ENCODE results near the gene PRPF8. TPM values are rescaled to one million over a fixed set of nuclear protein-coding genes. Genes with fewer than 3 reads are reported as not detected.

PRPF8 gene
- total and polyA plus RNA-seq, 10 of the 15 experiments (the other 5 are each of a cell fraction or from before 2014, with no cell fraction given) = 77.2 to 337 (median 162) TPM

DNA sequence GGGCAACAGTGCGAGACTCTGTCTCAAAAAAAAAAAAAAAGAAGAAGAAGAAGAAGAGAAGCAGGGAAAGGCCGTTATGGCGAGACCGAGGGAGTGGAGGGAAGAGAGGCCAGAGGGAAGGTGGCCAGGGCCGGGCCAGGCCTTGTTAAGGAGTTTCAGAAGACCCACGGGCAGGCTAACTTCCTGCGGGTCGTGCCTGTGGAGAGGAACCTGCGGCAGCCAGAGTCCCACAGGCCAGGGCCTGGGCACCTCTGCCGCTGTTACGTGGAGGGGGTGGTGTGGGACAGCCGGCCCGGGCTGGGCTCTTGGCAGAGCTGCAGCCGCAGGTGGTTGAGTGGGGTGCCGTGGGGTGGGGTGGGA lies 45.3 kb upstream of the PRPF8 start:
- ChIA-PET CTCF (interaction anchor here (1.6 to 2.0 kb wide), 2 partner anchors 8 to 10 kb away, joined by 6 to 7 read pairs; no protein-coding TSS in a partner anchor), POLR2A (no interaction called here), RAD21 (ENCODE audit: unreplicated experiment) (interaction anchor here (1.1 kb wide), 1 partner anchor 9 kb away, joined by 3 read pairs; no protein-coding TSS in a partner anchor), SMC1A (ENCODE audit: uncharacterized antibody, unreplicated experiment) (no interaction called here)
- H3K9me3 ChIP-seq (replicated peaks; ENCODE audit: control insufficient read depth, insufficient read depth, low read length) = no peaks in the 10 kb centered on the region
- no peaks in the 10 kb centered on the region for H4K20me1 ChIP-seq (ENCODE audit: control insufficient read depth, insufficient read depth)
- peaks cover 13% of the 10 kb centered on the region for H3K4me1 ChIP-seq (ENCODE audit: control insufficient read depth, insufficient read depth, low read length)
- H3K4me2 ChIP-seq (ENCODE audit: control insufficient read depth, insufficient read depth) = no peak overlapping the region
- H2AFZ ChIP-seq (ENCODE audit: control insufficient read depth, low read depth, low read length) = no peak overlapping the region
- H3K27me3 ChIP-seq (replicated peaks in 1 of 2; ENCODE audit: control insufficient read depth in 2 of 2, insufficient read depth in 2 of 2, low read length in 1 of 2) = no peaks in the 10 kb centered on the region
- intact Hi-C loops (cut with micrococcal nuclease; ENCODE audit: unreplicated experiment) = no loop called here
- no peak overlapping the region for H3K4me3 ChIP-seq
- H3K36me3 ChIP-seq (ENCODE audit: control insufficient read depth in 2 of 2, insufficient read depth in 2 of 2, low read length in 1 of 2) = peaks cover 3 to 5% of the 10 kb centered on the region in 2 experiments; a peak in 3 of 4 replicates
- BruUV-seq (replicated peaks) = no TSS peak
- WGBS (ENCODE audit: insufficient coverage, insufficient replicate concordance, low lambda C conversion rate, missing lambda C conversion rate) = 98% methylated on average over 10 of the region's 15 CpGs
- DNase-seq (ENCODE audit: low read depth, low spot score) (no peak), FAIRE-seq (no peak), ATAC-seq (no peak)
- H3K9ac ChIP-seq (ENCODE audit: control insufficient read depth, insufficient read depth, low read length) = no peak overlapping the region
- H3K27ac ChIP-seq (ENCODE audit: control insufficient read depth, insufficient read depth) = no peak overlapping the region
- peaks cover 14% of the 10 kb centered on the region for H3K79me2 ChIP-seq (ENCODE audit: control insufficient read depth, insufficient read depth, low read length)
- in situ Hi-C loops (cut with MboI) = no loop called here
- TF ChIP-seq FOXK2 (IDR thresholded peaks at IDR 0.05) (no peak), PAX5 (IDR thresholded peaks at IDR 0.05; ENCODE audit: borderline replicate concordance, low read depth, low read length) (no peak), KLF5 (IDR thresholded peaks at IDR 0.05; ENCODE audit: partially characterized antibody) (no peak), MYC (IDR thresholded peaks at IDR 0.05; ENCODE audit: insufficient read depth, insufficient read length, insufficient replicate concordance, low read length, severe bottlenecking) (no peak), RCOR1 (conservative IDR thresholded peaks at IDR 0.05; ENCODE audit: low read depth, low read length) (no peak), RFX5 (IDR thresholded peaks at IDR 0.05; ENCODE audit: low read depth, low read length) (no peak), STAT1 (conservative IDR thresholded peaks at IDR 0.05) (no peak), GATAD2B (conservative IDR thresholded peaks at IDR 0.05; ENCODE audit: low read depth) (no peak), IKZF2 (IDR thresholded peaks at IDR 0.05) (no peak), CBFB (IDR thresholded peaks at IDR 0.05; ENCODE audit: low read depth) (no peak), ATF7 (IDR thresholded peaks at IDR 0.05; ENCODE audit: low read depth) (no peak), POLR2A (IDR thresholded peaks at IDR 0.05; ENCODE audit: low read depth, low read length) (no peak)
- TF ChIP-seq, protein P1, sequence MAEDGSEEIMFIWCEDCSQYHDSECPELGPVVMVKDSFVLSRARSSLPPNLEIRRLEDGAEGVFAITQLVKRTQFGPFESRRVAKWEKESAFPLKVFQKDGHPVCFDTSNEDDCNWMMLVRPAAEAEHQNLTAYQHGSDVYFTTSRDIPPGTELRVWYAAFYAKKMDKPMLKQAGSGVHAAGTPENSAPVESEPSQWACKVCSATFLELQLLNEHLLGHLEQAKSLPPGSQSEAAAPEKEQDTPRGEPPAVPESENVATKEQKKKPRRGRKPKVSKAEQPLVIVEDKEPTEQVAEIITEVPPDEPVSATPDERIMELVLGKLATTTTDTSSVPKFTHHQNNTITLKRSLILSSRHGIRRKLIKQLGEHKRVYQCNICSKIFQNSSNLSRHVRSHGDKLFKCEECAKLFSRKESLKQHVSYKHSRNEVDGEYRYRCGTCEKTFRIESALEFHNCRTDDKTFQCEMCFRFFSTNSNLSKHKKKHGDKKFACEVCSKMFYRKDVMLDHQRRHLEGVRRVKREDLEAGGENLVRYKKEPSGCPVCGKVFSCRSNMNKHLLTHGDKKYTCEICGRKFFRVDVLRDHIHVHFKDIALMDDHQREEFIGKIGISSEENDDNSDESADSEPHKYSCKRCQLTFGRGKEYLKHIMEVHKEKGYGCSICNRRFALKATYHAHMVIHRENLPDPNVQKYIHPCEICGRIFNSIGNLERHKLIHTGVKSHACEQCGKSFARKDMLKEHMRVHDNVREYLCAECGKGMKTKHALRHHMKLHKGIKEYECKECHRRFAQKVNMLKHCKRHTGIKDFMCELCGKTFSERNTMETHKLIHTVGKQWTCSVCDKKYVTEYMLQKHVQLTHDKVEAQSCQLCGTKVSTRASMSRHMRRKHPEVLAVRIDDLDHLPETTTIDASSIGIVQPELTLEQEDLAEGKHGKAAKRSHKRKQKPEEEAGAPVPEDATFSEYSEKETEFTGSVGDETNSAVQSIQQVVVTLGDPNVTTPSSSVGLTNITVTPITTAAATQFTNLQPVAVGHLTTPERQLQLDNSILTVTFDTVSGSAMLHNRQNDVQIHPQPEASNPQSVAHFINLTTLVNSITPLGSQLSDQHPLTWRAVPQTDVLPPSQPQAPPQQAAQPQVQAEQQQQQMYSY (CRISPR knock-in tag; IDR thresholded peaks at IDR 0.05) = no peak
- TF ChIP-seq, protein P2, sequence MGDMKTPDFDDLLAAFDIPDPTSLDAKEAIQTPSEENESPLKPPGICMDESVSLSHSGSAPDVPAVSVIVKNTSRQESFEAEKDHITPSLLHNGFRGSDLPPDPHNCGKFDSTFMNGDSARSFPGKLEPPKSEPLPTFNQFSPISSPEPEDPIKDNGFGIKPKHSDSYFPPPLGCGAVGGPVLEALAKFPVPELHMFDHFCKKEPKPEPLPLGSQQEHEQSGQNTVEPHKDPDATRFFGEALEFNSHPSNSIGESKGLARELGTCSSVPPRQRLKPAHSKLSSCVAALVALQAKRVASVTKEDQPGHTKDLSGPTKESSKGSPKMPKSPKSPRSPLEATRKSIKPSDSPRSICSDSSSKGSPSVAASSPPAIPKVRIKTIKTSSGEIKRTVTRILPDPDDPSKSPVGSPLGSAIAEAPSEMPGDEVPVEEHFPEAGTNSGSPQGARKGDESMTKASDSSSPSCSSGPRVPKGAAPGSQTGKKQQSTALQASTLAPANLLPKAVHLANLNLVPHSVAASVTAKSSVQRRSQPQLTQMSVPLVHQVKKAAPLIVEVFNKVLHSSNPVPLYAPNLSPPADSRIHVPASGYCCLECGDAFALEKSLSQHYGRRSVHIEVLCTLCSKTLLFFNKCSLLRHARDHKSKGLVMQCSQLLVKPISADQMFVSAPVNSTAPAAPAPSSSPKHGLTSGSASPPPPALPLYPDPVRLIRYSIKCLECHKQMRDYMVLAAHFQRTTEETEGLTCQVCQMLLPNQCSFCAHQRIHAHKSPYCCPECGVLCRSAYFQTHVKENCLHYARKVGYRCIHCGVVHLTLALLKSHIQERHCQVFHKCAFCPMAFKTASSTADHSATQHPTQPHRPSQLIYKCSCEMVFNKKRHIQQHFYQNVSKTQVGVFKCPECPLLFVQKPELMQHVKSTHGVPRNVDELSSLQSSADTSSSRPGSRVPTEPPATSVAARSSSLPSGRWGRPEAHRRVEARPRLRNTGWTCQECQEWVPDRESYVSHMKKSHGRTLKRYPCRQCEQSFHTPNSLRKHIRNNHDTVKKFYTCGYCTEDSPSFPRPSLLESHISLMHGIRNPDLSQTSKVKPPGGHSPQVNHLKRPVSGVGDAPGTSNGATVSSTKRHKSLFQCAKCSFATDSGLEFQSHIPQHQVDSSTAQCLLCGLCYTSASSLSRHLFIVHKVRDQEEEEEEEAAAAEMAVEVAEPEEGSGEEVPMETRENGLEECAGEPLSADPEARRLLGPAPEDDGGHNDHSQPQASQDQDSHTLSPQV (IDR thresholded peaks at IDR 0.05) = no peak
- TF ChIP-seq, protein P3, sequence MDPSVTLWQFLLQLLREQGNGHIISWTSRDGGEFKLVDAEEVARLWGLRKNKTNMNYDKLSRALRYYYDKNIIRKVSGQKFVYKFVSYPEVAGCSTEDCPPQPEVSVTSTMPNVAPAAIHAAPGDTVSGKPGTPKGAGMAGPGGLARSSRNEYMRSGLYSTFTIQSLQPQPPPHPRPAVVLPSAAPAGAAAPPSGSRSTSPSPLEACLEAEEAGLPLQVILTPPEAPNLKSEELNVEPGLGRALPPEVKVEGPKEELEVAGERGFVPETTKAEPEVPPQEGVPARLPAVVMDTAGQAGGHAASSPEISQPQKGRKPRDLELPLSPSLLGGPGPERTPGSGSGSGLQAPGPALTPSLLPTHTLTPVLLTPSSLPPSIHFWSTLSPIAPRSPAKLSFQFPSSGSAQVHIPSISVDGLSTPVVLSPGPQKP (IDR thresholded peaks at IDR 0.05; ENCODE audit: low read depth, low read length) = no peak
